Suprapubic skin (tissue), 4 donors: ENCODE results near the gene CBX3. TPM values are rescaled to one million over a fixed set of nuclear protein-coding genes. Genes with fewer than 3 reads are reported as not detected.
A peak's percentile ranks its signal among the peaks of the same experiment; 100 is the strongest.

ENCODE experiments used
- DNase-seq, 2 donors: peaks; one replicate each; pipeline ENCODE4 v3.0.0-alpha.2; 2019; ENCODE audit warnings: low spot score in 2 of 2
- H3K27ac ChIP-seq: fragments of 200-600 bp; sonication (generic); one replicate; pipeline ENCODE4 v1.5.1; 2019
- H3K27me3 ChIP-seq: fragments of 200-600 bp; sonication (generic); one replicate; pipeline ENCODE4 v1.5.1; 2019
- H3K36me3 ChIP-seq: fragments of 200-600 bp; sonication (generic); one replicate; pipeline ENCODE4 v1.5.1; 2019
- H3K4me1 ChIP-seq: fragments of 200-600 bp; sonication (generic); one replicate; pipeline ENCODE4 v1.5.1; 2019
- H3K4me3 ChIP-seq: fragments of 200-600 bp; sonication (generic); one replicate; pipeline ENCODE4 v1.5.1; 2019; ENCODE audit warnings: mild to moderate bottlenecking
- H3K9me3 ChIP-seq: fragments of 200-600 bp; sonication (generic); one replicate; pipeline ENCODE4 v1.5.1; 2019
- EP300 ChIP-seq: sonication (generic); formaldehyde crosslinking; IDR thresholded peaks from one replicate; pipeline ENCODE4 v1.6.1; 2017; ENCODE audit warnings: antibody characterized with exemption
- POLR2A ChIP-seq, 2 donors: fragments of 450-650 bp; IDR thresholded peaks; one replicate each; pipeline ENCODE4 v1.6.1; 2017; ENCODE audit warnings: antibody characterized with exemption in 2 of 2, mild to moderate bottlenecking in 2 of 2, moderate library complexity in 2 of 2
- POLR2AphosphoS5 ChIP-seq, 3 donors: sonication (generic); formaldehyde crosslinking; IDR thresholded peaks; one replicate each; pipeline ENCODE4 v1.6.1; 2017; ENCODE audit warnings: antibody characterized with exemption in 3 of 3
- WGBS: methylation state at CpG from one replicate; pipeline ENCODE4 v1.1.5; 2018; 5-methylcytosine and 5-hydroxymethylcytosine counted together
- total RNA-seq, 4 donors: library from RNA; depleted of rRNA; stranded (reverse); fragments of >200 nt; gene quantifications; one replicate each; pipeline ENCODE4 v1.1.0, GENCODE V29; 2016
- TF ChIP-seq, protein P1 (sequence below), 2 donors: fragments of 200-600 bp in 1 of 2; fragments of 450-650 bp in 1 of 2; sonication (generic) in 1 of 2; IDR thresholded peaks; one replicate each; pipeline ENCODE4 v1.5.1; 2016 to 2019; ENCODE audit warnings: antibody characterized with exemption in 2 of 2, mild to moderate bottlenecking in 1 of 2, moderate library complexity in 1 of 2

CBX3 gene
- total RNA-seq, 4 donors from 2014 or later: 42.3 to 81.7 (median 44.7) TPM

DNA sequence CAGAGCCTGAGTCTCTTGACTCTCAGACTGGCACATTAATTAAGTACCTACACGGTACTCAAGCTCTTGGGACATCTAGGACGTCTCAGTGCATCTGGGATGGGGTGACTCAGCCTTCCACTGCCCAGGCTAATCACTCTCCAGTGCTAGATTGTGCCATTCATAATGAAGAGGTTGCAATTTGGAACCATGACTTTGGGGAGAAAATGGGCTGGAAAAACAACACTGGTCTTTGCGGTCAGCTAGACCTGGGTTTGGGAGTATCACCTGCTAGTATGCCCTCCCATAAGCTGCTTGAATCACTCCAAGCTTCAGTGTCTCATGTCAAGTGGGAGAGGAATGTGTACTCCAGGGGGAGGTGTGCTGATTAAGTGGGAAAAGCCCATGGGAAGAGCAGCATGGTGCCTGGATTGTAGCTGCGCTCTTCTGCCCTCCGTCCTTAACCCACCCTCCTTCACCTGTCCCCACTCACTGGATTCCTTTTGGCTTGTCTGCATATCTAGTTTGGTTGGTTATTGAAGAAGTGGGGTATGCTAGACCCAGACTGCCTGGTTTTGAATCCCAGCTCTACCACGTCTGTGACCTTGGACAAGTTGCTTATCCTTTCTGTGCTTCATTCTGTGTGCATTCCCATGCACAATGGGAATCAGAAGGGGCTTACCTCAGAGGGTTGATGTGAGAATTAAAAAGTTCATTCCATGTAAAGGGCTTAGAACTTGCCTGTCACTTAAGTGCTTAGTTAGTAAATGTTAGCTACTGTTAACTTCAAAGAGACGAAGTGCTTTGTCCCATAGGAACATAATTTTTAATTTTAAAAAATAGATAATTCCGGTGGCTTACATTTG, 45.8 kb upstream of the CBX3 start:
- 43% methylated on average over 8 of the region's 8 CpGs for WGBS

DNA sequence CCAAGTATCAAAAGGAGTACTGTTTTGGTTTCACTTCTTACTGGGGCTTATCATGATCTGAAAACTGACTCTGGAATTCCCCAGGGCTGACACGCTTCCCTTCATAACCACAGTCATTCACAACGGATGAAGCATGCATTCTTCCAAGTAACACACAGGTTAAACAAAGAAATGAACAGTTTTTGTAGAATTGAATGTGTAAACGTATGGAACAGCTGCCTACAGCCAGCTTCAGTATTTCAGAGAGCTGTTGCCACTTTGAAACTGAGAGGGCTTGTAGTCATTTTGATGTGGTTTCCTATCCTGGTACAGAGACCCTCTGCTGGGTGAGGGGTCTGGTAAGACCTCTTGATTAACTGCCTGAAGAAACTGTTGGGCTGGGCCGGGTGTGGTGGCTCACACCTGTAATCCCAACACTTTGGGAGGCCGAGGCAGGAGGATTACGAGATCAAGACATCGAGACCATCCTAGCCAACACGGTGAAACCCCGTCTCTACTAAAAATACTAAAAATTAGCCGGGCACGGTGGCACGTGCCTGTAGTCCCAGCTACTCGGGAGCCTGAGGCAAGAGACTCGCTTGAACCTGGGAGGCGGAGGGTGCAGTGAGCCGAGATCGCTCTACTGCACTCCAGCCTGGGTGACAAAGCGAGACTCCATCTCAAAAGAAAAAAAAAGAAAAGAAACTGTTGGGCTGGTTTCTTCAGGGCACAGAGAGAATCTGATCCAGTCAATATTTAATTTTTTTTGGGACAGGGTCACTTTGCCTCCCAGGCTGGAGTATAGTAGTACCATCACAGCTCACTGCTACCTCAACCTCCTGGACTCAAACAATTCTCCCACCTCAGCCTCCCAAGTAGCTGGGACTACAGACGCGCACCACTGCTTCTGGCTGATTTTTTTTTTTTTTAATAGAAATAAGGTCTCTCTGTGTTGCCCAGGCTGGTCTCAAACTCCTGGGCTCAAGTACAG, 44.8 kb upstream of the CBX3 start:
- TF ChIP-seq POLR2AphosphoS5 (IDR thresholded peaks at IDR 0.05) (no peak), POLR2A (IDR thresholded peaks at IDR 0.05) (no peak), EP300 (no peak)
- Histone ChIP-seq H3K36me3 (no peaks in the 10 kb centered on the region), H3K27ac (no peak overlapping the region), H3K4me3 (peak overlapping the region; percentile 8), H3K4me1 (peaks cover 45% of the 10 kb centered on the region), H3K27me3 (peaks cover 15% of the 10 kb centered on the region), H3K9me3 (no peaks in the 10 kb centered on the region)
- 44% methylated on average over 20 of the region's 20 CpGs for WGBS
- no peak for DNase-seq

More for the DNA sequence above, 45.8 kb upstream of the CBX3 start:
- Histone ChIP-seq H3K27ac (no peak overlapping the region), H3K9me3 (no peaks in the 10 kb centered on the region), H3K4me1 (peaks cover 50% of the 10 kb centered on the region), H3K36me3 (no peaks in the 10 kb centered on the region), H3K27me3 (peaks cover 18% of the 10 kb centered on the region), H3K4me3 (peak overlapping the region; percentile 8)
- TF ChIP-seq POLR2A (IDR thresholded peaks at IDR 0.05) (no peak), EP300 (no peak), POLR2AphosphoS5 (IDR thresholded peaks at IDR 0.05) (no peak)
- TF ChIP-seq, protein P1, sequence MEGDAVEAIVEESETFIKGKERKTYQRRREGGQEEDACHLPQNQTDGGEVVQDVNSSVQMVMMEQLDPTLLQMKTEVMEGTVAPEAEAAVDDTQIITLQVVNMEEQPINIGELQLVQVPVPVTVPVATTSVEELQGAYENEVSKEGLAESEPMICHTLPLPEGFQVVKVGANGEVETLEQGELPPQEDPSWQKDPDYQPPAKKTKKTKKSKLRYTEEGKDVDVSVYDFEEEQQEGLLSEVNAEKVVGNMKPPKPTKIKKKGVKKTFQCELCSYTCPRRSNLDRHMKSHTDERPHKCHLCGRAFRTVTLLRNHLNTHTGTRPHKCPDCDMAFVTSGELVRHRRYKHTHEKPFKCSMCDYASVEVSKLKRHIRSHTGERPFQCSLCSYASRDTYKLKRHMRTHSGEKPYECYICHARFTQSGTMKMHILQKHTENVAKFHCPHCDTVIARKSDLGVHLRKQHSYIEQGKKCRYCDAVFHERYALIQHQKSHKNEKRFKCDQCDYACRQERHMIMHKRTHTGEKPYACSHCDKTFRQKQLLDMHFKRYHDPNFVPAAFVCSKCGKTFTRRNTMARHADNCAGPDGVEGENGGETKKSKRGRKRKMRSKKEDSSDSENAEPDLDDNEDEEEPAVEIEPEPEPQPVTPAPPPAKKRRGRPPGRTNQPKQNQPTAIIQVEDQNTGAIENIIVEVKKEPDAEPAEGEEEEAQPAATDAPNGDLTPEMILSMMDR (IDR thresholded peaks at IDR 0.05): no peak
- DNase-seq: peak in 1 of 2 donors; percentile 11

DNA sequence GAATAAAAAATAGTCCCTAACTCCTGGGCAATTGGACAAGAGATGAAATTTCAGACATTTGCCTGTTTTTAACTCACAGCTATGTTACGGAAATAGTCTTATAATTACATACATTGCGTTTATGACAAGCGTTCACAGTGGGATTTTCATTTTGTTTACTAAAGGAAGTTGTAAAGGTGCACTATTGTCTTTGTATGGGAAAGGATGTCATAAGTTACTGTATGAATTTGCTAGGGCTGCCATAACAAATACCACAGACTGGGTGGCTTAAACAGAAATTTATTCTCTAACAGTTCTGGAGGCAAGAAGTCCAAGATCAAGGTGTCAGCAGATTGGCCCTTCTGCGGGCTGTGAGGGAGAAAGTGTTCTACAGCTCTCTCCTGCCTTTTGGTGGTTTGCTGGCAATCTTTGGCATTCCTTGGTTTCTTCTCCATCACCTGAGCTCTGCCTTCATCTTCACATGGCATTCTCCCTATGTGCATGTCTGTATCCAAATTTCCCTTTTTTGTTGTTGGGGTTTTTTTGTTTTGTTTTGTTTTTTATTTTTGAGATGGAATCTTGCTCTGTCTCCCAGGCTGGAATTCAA, 43.9 kb upstream of the CBX3 start:
- 81% methylated on average over 4 of the region's 4 CpGs for WGBS

DNA sequence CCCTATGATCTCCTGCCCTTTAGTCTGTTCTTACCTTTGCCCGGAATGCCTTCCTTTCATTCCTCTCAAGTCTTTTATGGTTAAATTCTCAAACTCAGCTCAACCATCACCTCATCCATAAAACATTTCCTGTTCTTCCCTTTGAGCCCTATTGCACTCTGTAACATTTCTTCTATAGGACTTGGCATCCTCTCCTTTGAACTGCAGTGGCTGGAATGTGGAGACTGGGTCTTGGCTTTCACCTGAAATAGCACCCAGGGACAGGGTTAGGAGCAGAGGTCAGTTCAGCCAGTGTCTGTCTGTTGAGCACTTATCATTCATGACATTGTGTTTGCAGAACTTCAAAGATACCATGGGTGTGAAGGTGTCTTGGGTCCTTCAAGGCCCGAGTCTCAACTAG, 42.3 kb upstream of the CBX3 start:
- no peak overlapping the region for H3K4me3 ChIP-seq
- peak in 1 of 2 donors; percentile 11 for DNase-seq
- no peaks in the 10 kb centered on the region for H3K27me3 ChIP-seq
- H3K27ac ChIP-seq: no peak overlapping the region
- 75% methylated on average over 2 of the region's 2 CpGs for WGBS
- TF ChIP-seq, protein P1 (IDR thresholded peaks at IDR 0.05): no peak
- no peak for TF ChIP-seq EP300
- no peak for TF ChIP-seq POLR2AphosphoS5 (IDR thresholded peaks at IDR 0.05)
- TF ChIP-seq POLR2A (IDR thresholded peaks at IDR 0.05): no peak
- no peaks in the 10 kb centered on the region for H3K36me3 ChIP-seq
- H3K4me1 ChIP-seq: peaks cover 21% of the 10 kb centered on the region
- H3K9me3 ChIP-seq: no peaks in the 10 kb centered on the region

More for the DNA sequence above, 43.9 kb upstream of the CBX3 start:
- peaks cover 37% of the 10 kb centered on the region for H3K4me1 ChIP-seq
- H3K9me3 ChIP-seq: no peaks in the 10 kb centered on the region
- DNase-seq: no peak
- H3K27me3 ChIP-seq: peaks cover 7% of the 10 kb centered on the region
- H3K36me3 ChIP-seq: no peaks in the 10 kb centered on the region
- no peak for TF ChIP-seq POLR2AphosphoS5 (IDR thresholded peaks at IDR 0.05)
- no peak for TF ChIP-seq EP300
- TF ChIP-seq, protein P1 (IDR thresholded peaks at IDR 0.05): no peak
- TF ChIP-seq POLR2A (IDR thresholded peaks at IDR 0.05): no peak
- no peak overlapping the region for H3K27ac ChIP-seq
- no peak overlapping the region for H3K4me3 ChIP-seq

DNA sequence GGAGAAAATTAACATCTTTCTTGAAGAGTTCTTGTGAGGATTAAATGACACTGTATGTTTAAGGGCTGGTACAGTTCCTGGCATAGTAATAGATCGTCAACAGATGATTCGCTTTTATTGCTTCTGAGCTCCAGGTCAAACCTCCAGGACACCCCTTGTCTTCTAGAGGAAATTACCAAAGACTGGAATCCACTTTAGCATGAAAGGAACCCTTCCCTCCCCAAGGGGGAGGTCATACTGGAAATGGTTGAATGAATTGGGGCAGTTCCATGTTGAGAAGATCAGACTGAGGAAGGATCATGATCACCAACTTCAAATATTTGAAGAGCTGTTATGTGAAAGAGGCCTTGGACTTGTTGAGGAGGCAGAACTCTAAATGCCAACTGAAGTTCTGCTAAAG, 40.6 kb upstream of the CBX3 start:
- Histone ChIP-seq H3K27ac (no peak overlapping the region), H3K4me3 (no peak overlapping the region), H3K36me3 (no peaks in the 10 kb centered on the region), H3K27me3 (no peaks in the 10 kb centered on the region), H3K9me3 (no peaks in the 10 kb centered on the region), H3K4me1 (peaks cover 7% of the 10 kb centered on the region)
- 90% methylated on average over 2 of the region's 2 CpGs for WGBS
- TF ChIP-seq, protein P1 (IDR thresholded peaks at IDR 0.05): no peak
- TF ChIP-seq POLR2AphosphoS5 (IDR thresholded peaks at IDR 0.05): no peak
- no peak for DNase-seq
